ENCODE results near the gene LYPLA2.
"Not testable (repeated sequence)": the region's sequence is repeated elsewhere in the genome, so short reads cannot be mapped to it uniquely, and the experiment has no call there.

Gene LYPLA2

DNA sequence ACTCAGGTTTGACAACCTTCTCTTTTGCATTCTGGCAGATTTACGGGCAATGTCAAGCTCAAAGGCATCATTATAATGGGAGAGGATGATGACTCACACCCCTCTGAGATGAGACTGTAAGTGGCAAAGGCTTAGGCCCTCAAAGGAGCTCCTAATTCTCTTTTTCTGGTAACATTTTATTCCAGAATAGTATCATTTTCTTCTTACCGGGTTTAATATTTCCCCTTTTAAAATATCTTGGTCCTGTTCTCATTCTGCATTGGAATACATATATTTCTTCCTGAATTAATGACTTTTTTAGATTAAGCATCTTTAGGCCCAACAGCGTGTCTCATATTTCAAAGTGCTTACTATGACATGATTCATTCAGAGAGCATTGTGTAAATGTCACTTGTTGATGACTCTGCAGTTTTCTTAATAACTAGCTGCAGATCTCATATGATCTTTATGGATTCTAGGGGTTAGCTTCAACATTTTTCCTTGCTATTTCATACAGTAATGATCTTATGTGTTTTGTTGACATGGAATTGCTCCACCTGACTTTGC is 11.0 kb upstream of the LYPLA2 start:
- DNase-seq: no peak

DNA sequence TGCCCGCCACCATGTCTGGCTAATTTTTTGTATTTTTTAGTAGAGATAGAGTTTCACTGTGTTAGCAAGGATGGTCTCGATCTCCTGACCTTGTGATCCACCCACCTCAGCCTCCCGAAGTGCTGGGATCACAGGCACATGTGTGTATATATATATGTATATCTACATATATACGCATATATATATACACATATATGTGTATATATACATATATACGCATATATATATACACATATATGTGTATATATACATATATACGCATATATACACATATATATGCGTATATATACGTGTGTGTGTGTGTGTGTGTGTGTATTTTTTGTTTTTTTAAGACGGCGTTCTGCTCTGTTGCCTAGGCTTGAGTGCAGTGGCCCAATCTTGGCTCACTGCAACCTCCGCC is 7.8 kb upstream of the LYPLA2 start:
- not testable (repeated sequence) for DNase-seq

DNA sequence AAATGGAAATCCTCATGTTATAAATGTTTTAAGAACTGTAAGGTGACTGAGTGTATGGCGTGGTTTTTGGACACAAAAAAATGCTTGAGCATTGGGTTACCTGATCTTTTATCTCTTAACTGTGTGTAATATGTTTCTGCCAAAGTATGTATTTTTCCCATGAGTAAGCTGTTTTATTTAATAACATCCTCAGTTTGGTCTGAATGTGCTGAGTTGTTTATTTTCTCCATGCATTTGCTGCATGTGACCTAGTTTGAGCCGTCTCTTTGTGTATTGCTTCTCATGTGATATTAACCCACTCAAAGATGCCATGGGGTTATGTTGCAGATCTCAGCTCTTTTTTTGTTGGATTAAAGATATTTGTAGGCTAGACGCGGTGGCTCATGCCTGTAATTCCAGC is 6.1 kb upstream of the LYPLA2 start:
- no peak for DNase-seq

DNA sequence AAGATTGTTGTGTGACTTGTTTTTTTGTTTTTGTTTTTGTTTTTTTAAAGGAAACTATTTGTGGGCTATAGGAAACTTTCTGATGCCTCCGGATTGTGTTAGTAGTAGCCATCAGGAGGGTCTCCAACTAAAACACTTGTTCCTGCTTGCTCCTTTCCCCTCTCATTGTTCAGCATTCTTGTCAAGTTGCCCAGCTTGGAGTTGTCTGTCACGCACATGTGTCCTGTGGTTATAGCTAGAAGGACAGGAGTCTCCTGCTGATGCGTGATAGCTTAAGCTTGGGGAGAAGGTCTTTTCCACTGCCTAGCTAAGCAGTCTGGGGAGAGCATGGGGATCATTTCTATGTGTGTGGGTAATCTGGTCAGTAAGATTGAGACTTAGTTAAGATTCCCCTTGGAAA is 3.2 kb upstream of the LYPLA2 start:
- DNase-seq: no peak

DNA sequence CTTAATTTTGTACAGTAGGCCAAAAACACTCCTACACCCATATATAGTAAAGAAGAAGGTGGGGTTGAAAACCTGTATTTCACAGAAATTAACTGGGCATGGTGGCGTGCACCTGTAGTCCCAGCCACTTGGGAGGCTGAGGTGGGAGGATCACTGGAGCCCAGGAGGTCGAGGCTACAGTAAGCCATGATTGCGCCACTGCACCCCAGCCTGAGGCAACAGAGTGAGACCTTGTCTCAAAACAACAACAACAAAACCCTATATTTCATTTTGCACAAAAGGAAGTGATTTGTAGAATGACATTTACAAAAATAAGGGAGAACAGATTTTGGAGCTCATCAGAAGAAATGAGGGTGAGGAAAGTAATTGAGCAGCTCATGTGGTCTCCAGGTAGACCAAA is 2.2 kb upstream of the LYPLA2 start:
- DNase-seq: no peak

DNA sequence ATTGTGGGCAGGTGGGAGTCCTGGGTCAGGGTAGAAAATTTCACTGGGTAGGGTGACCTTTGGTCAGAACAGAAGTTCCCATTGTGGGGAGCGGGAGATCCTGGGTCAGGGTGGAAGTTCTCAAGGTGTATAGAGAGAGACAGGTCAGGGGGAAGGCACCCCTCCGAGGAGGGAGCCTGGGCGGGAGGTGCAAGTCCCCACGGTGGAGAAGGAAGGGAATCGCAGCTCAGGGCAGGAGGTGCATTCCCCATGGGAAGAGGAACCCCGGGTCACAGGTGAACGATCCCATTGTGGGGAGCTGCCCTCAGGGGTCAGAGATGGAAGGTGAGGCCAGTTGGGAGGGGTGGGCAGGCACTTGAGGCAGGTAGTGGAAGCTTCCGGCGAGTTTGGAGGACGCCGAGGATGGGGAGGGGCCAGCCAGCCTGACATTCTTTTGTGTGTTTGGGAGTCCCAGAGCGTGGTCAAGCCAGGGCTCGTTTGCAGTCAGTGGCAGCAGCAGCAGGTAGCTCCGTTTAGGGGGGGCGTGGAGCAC is 637 bp downstream of the LYPLA2 start:
- no peak for DNase-seq

DNA sequence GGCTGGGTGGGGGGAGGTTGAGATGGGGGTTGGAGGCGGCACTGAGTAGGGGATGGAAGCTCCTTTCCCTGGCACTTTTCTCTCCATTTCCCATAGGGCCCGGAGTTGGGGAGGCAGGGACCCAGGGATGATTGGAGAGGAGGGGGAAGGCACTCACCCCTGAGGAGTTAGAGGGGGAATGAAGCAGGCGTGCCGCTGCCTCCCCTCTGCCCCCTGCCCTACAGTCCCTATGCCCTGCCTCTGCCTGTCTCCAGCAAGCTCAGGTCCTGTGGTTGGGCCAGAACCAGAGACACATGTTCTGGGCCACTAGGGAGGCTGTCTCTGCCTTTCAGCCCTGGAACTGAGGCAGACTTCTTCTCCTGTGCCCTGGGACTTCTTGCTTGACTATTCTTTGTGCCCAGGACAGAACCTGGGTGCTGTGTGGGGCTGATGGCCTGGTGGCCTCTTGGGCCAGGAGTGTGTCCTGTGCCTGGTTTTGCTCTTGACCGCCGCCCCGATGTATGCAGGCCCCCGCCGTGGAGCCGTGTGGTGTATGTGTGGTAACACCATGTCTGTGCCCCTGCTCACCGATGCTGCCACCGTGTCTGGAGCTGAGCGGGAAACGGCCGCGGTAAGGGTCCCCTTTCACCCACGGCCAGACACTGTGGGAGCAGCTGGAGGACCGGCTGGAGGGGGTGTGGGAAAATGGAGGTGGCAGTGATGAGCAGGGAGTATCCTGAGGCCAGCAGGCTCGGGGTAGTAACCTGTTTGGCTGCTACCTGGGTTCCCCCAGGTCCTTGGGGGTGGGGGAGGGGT is 1.4 kb downstream of the LYPLA2 start:
- DNase-seq: no peak

DNA sequence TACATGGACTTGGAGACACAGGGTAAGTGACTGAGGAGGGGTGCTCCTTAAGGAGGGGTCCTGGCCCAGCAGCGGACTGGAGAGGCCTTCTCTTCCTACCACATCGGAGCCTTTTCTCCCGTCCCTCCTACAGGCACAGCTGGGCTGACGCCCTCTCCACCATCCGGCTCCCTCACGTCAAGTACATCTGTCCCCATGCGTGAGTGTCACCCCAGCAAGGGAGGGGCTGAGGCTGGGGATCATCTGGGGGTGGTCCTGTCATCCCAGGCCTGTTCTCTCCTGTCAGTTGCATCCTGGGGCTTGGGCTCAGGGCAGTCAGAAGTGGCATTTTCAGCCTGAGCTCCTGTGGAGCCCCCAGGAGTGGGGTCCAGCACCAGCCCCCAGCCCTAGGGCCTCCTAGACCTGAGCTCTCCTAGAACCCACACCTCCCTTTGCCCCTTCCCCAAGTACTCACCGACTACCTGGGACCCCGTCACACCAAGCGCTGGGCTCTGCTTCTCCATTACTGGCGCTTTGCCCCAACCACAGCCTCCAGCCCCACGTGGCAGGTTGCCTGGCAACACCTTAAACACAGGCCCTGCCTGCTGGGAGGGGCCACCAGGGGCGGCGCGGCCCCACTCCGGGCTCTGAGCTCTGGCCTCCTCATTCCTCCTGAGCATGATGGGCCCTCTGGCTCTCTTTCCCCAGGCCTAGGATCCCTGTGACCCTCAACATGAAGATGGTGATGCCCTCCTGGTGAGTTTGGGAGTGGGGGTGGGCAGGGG is 2.3 kb downstream of the LYPLA2 start:
- peak; percentile 54 for DNase-seq

DNA sequence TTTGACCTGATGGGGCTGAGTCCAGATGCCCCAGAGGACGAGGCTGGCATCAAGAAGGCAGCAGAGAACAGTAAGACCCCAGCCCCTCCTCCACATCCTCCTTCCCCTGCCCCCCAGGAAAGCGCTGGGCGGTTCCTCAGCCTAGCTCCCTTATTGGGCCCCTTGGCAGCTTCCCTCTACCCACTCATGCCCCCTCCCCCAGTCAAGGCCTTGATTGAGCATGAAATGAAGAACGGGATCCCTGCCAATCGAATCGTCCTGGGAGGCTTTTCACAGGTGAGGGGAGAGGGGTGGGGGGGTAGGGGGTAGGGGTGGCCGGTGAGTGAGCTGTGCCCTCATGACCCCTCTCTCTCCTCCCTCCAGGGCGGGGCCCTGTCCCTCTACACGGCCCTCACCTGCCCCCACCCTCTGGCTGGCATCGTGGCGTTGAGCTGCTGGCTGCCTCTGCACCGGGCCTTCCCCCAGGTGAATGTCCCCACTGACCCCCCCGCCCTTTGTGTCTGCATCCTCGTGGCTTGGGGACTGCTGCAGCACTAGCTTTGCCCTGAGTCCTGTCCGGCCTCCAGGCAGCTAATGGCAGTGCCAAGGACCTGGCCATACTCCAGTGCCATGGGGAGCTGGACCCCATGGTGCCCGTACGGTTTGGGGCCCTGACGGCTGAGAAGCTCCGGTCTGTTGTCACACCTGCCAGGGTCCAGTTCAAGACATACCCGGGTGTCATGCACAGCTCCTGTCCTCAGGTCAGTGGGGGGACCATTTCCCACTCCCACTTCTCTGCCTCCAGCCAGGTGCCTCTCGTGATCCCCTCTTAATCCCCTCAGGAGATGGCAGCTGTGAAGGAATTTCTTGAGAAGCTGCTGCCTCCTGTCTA is 3.2 kb downstream of the LYPLA2 start:
- DNase-seq: no peak

DNA sequence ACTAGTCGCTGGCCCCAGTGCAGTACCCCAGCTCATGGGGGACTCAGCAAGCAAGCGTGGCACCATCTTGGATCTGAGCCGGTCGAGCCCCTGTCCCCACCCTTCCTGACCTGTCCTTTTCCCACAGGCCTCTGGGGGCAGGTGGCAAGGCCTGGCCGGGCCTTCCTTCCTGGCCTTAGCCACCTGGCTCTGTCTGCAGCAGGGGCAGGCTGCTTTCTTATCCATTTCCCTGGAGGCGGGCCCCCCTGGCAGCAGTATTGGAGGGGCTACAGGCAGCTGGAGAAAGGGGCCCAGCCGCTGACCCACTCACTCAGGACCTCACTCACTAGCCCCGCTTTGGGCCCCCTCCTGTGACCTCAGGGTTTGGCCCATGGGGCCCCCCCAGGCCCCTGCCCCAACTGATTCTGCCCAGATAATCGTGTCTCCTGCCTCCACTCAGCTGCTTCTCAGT is 3.8 kb downstream of the LYPLA2 start:
- DNase-seq: not testable (repeated sequence)

DNA sequence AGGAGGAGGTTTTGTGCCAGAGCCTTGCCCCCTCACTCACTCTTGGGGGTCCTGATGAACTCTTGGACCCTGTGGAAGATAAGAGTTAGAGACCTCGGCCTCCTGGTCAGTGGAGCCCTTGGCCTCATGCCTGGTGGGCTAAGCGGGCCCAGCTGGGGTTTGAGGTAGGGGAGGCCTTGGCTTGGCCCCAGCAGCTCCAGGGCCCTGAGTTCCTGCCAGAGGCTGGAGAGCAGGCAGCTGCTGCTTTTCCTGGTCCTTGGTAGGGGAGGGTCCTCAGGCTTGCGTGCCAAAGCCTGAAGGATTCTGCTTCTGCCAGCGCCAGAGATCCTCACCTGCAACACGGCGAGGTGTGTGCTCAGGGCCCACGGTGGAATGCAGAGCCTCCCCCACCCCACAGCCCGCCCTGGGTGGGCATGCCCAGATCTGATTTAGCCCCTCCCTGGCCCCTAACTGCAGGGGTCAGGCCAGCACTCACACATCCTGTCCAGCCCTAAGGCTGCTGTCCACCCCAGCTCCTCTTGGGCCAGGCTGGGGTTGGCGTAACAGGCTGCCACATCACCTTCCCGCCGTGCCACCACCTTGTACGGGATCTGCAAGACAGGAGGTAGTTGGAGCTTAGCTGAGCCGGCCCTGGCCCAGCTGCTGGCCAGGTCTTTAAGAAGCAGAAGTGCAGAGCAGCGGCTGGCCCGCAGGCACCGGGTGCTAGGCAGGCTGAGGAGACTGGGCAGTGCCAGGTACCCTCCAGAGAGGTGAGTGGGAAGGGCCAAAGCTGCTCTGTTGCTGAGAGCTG is 4.9 kb downstream of the LYPLA2 start:
- no peak for DNase-seq

DNA sequence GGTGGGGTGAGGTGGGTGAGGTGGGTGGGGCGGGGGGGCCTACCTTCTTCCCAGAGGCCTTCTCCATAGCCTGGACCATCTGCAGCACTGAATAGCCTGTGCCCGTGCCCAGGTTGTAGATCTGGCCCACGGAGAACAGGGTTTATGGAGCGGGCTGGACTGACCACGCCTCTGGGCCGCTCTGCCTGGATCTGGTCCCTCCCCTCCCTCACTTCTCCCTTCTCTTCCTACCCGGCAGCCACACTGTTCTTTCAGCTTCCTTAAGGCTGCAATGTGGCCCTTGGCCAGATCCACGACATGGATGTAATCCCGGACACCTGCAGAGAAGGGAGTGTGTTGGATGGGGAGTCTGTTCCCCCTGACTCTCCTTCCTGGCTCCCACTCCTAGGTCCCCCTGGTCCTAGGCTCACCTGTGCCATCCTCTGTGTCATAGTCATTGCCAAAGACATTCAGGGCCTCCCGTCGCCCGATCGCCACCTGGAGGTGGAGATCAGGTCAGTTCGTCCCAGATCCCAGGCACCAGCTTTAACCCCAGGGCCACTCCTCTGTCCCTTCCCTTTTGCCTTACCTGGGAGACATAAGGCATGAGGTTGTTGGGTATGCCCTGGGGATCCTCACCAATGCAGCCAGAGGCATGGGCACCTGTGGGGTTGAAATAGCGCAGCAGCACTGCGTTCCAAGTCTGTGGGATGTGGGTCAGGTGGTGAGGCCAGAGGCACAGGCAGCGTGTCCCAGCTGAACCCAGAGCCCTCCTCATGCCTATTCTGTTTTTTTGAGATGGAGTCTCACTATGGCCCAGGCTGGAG is 5.7 kb downstream of the LYPLA2 start:
- DNase-seq: no peak

DNA sequence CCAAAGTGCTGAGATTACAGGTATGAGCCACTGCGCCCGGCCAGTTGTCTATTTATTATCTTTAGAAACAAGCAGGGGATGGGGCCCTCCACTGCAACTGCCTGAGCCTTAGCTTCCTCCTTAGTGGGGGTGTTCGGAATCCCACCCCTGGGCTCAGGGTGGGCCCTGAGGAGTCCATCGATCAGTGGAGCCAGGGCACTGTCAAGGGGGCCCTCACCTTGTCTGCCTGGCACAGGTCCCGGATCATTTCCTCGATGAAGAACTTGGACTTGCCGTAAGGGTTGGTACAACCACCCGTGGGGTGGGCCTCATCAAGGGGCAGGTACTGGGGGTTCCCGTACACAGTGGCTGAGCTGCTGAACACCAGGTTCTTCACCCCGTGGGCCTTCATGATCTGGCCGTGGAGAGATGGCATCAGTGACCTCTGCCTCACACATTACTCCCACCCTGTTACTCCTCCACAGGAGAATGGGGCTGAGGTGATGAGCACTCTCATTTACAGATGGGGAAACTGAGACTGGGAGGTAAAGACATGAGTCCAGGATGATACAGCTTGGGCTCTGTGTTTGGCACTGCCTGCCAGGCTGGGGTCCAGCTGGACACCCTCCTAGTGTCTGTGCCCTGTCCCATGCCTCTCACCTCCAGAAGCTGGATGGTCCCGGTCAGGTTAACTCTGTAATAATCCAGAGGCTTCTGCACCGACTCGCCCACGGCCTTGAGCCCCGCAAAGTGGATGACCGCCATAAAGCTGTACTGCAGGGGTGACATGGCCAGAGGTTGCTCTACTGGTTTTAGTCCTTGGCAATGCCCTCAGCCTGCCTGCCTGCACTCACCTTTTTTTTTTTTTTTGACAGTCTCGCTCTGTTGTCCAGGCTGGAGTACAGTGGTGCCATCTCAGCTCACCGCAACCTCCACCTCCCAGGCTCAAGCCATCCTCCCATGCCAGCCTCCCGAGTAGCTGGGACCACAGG is 6.8 kb downstream of the LYPLA2 start:
- no peak for DNase-seq

DNA sequence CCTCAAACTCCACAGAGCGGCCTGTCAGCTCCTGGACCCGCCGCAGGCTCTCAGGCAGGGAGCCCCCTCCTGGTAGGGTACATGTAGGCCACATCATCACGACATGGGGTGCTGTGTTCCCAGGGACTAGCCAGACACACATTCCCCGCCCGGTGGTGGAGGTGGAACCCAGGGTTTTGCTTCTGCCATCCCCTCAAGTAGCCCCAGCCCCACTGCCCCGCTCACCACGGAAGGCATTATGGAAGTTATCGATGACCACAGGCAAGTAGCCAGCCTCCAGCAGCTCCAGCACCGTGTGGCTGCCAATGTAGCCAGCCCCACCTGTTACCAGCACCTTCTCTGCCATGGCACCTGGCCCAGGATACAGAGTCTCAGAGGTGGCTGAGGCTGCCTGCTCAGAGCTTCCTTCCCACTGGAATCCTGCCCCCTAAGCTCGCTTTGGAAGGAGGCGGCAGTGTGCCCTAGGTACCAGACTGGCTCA is 7.8 kb downstream of the LYPLA2 start:
- DNase-seq: no peak

DNA sequence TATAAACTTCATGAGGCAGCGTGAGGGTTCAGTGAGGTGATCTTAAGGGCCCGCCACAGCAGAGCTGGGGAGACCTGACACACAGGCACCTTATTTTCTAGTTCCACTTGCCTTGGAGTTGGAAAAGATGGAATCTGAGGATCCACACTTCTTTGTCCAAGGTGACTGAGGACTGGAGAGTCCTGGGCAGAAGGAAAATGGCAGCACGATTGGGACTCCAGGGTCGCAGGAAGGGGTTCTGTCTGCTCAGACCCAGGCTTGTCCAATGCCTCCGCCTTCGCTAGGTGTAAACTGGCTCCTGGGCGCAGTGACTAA is 8.3 kb downstream of the LYPLA2 start:
- DNase-seq: no peak

DNA sequence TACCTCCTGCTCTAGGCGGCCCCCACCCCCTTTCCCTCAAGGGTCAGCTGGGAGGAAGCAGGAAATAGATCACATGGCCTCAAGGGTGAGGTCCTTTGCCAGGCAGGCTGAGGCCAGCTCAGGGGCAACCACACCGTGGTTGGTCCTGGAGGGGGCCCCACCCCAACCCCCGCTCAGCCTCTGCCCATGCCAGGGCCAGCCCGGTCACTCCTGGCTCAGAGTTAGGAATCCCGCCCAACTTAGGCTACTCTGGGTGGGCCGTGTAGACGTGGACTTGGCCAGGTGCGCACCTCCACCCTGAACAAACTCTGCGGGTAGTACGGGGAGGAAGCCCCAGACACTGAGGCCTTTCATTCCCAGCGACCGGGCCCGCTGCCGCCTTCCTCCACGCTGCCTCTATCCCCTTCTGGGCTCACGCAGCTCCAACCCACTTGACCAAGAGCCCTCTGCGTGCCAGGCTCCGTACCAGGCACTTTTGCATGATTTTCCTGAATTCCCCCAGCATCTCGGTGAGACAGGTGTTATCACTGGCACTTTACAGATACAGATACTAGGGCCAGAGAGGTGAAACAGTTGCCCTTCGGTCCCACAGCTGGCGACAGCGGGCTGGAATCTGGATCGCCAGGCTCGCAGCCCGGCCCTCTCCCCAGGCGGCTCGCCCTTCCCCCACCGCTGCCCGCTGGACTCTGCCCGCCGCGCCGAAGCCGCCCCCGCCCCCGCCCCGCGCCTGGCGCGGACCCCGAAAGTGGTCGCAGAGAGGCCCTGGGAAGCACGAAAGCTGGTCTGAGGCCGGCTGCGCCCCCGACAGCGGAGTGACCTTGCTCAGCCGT is 8.8 kb downstream of the LYPLA2 start:
- peak; percentile 77 for DNase-seq

DNA sequence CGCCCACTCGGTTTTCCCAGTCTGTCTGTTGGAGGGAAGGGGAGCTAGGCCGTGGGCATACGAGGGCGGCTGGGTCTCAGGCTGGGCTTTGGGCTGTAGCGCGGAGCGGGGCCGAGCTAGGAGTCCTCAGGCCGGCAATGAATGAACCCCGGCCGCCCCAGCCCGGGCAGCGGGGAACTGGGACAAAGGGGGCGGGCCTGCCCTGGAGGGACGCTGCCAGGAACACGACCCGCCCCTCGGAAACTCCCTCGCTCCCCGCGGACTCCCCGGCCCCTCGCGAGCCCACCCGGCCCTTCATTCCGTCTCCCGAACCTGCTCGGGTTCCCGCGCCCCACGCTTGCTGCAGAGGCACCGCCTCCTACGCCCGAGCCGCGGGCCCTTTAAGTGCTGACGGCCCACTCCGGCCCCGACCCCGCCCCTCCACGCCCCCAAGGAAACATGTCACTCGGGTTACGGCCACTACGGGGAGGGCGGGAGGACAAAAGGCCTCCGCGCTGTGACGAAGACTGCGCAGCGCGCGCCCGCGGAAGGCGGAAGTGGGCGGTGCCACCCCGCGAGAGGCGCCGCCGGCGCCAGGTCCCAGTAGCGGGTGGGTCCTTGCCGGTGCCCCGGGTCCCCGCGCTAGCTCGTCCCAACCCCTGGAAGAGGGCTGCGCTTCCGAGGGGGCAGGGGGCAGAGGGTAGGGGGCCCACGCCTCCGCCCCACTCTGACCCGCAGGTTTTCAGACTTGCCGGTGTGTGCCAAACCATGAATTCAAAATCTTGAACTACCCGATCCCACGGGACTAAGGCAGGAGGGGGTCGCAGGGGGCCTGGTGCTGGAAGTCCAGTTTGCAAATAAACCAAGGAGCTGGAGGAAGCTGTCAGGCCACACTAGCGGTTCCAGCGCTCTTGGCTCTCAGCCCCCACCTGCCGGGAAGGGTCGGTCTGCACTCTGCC is 9.7 kb downstream of the LYPLA2 start, which contains the start of gene GALE:
GALE (minus strand) TSS at position 355 of the 938 bp plus-strand sequence. CDS start 1,747 bp downstream, outside the sequence.
- DNase-seq: peak; percentile 88

Measured in NCI-H2029 (cell line).